Suprapubic skin (tissue), 3 donors: ENCODE data around the gene ARID5A.

Experiments
- POLR2A ChIP-seq, 2 donors: fragments of 450-650 bp; IDR thresholded peaks; one replicate each; pipeline ENCODE4 v1.6.1; 2017; ENCODE audit warnings: antibody characterized with exemption in 2 of 2, mild to moderate bottlenecking in 2 of 2, moderate library complexity in 2 of 2
- TF ChIP-seq, protein P1 (sequence below), 2 donors: fragments of 200-600 bp in 1 of 2; fragments of 450-650 bp in 1 of 2; sonication (generic) in 1 of 2; IDR thresholded peaks; one replicate each; pipeline ENCODE4 v1.5.1; 2016 to 2019; ENCODE audit warnings: antibody characterized with exemption in 2 of 2, mild to moderate bottlenecking in 1 of 2, moderate library complexity in 1 of 2

DNA sequence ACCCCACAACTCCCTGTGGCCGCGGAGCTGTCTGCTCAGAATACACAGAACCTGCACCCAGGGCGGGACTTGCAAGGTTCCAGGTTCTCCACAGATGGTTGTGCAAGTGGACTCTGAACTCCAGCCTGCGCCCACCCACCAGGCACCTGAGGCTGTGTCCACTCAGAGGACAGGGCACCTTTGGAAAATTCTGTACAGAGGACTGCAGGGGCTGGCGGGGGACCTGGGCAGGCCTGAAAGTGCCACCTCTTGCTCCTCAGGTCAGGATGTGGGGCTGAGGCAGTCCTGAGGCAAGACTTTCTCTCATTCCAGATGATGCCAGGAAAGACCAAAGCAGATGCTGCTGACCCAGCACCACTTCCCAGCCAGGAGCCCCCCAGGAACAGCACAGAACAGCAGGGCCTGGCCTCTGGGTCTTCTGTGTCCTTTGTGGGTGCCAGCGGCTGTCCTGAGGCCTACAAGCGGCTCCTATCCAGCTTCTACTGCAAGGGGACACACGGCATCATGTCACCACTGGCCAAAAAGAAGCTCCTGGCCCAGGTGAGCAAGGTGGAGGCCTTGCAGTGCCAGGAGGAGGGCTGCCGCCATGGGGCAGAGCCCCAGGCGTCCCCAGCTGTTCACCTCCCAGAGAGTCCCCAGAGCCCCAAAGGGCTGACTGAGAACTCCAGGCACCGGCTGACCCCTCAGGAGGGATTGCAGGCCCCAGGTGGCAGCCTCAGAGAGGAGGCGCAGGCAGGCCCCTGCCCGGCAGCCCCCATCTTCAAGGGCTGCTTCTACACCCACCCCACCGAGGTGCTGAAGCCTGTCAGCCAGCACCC is 14.4 kb downstream of the ARID5A start:
- TF ChIP-seq, protein P1, sequence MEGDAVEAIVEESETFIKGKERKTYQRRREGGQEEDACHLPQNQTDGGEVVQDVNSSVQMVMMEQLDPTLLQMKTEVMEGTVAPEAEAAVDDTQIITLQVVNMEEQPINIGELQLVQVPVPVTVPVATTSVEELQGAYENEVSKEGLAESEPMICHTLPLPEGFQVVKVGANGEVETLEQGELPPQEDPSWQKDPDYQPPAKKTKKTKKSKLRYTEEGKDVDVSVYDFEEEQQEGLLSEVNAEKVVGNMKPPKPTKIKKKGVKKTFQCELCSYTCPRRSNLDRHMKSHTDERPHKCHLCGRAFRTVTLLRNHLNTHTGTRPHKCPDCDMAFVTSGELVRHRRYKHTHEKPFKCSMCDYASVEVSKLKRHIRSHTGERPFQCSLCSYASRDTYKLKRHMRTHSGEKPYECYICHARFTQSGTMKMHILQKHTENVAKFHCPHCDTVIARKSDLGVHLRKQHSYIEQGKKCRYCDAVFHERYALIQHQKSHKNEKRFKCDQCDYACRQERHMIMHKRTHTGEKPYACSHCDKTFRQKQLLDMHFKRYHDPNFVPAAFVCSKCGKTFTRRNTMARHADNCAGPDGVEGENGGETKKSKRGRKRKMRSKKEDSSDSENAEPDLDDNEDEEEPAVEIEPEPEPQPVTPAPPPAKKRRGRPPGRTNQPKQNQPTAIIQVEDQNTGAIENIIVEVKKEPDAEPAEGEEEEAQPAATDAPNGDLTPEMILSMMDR (IDR thresholded peaks at IDR 0.05): no peak
- TF ChIP-seq POLR2A (IDR thresholded peaks at IDR 0.05): no peak
